ELR (cell line): Measurements from ENCODE around the gene CBX8.

Experiments used
- DNase-seq: peaks from one replicate; pipeline ENCODE4 v3.0.0-alpha.2; 2015; ENCODE audit warnings: low read depth

CBX8 gene

GRCh38 chr17:79819534-79820276 lies 22.8 kb upstream of the CBX8 start:
- no peak for DNase-seq

- no peak for DNase-seq
These were observed 22.2 kb upstream of the CBX8 start for GRCh38 chr17:79819085-79819484.

GRCh38 chr17:79818026-79818758 lies 21.3 kb upstream of the CBX8 start:
- DNase-seq = no peak

- no peak for DNase-seq
These were observed 19.1 kb upstream of the CBX8 start for GRCh38 chr17:79815836-79816461.

GRCh38 chr17:79814974-79815835 lies 18.3 kb upstream of the CBX8 start:
- DNase-seq = no peak

- no peak for DNase-seq
These were observed 17.5 kb upstream of the CBX8 start for GRCh38 chr17:79814127-79814973.

- no peak for DNase-seq
These were observed 16.6 kb upstream of the CBX8 start for GRCh38 chr17:79813297-79814126.

GRCh38 chr17:79812353-79813258 lies 15.7 kb upstream of the CBX8 start:
- no peak for DNase-seq

- no peak for DNase-seq
These were observed 15.0 kb upstream of the CBX8 start for GRCh38 chr17:79811868-79812352.

- no peak for DNase-seq
These were observed 14.4 kb upstream of the CBX8 start for GRCh38 chr17:79811011-79811867.

- peak; percentile 61 for DNase-seq
These were observed 13.5 kb upstream of the CBX8 start for GRCh38 chr17:79810130-79811010.

GRCh38 chr17:79809530-79810129 lies 12.8 kb upstream of the CBX8 start:
- no peak for DNase-seq

- no peak for DNase-seq
These were observed 12.1 kb upstream of the CBX8 start for GRCh38 chr17:79808763-79809529.

- no peak for DNase-seq
These were observed 10.2 kb upstream of the CBX8 start for GRCh38 chr17:79806863-79807720.

GRCh38 chr17:79806446-79806760 lies 9.5 kb upstream of the CBX8 start:
- no peak for DNase-seq
